BLaER1 treated with 17β-estradiol and CSF1 and Interleukin-3, amounts not matched to agents 10 nM and 100 nM (cell line): ENCODE data around the gene ANTXR2.

Experiments
- H3K27ac ChIP-seq, 11 experiments: shearing (Covaris generic); formaldehyde crosslinking; 2 replicates each; pipeline ENCODE4 v1.8.1; 2022
- H3K27me3 ChIP-seq, 11 experiments: shearing (Covaris generic); formaldehyde crosslinking; 2 replicates each; pipeline ENCODE4 v1.8.1; 2022
- H3K36me3 ChIP-seq, 11 experiments: shearing (Covaris generic); formaldehyde crosslinking; 2 replicates each; pipeline ENCODE4 v1.8.1; 2022
- H3K4me1 ChIP-seq, 10 experiments: shearing (Covaris generic); formaldehyde crosslinking; 2 replicates each; pipeline ENCODE4 v1.8.1; 2022
- H3K4me2 ChIP-seq, 11 experiments: shearing (Covaris generic); formaldehyde crosslinking; 2 replicates each; pipeline ENCODE4 v1.8.1; 2022
- H3K4me3 ChIP-seq, 10 experiments: shearing (Covaris generic); formaldehyde crosslinking; 2 replicates each; pipeline ENCODE4 v1.8.1; 2022
- H3K9ac ChIP-seq, 11 experiments: shearing (Covaris generic); formaldehyde crosslinking; 2 replicates each; pipeline ENCODE4 v1.8.1; 2022
- H3K9me3 ChIP-seq, 11 experiments: shearing (Covaris generic); formaldehyde crosslinking; replicated peaks in 1 of 11; 2 replicates each; pipeline ENCODE4 v1.8.1; 2022
- H4K20me1 ChIP-seq, 11 experiments: shearing (Covaris generic); formaldehyde crosslinking; 2 replicates each; pipeline ENCODE4 v1.8.1; 2022
- Cebpa-rat ChIP-seq, 11 experiments: shearing (Covaris generic); IDR thresholded peaks; 2 replicates each; pipeline ENCODE4 v1.8.1; 2022

The ANTXR2 gene

GRCh38 chr4:80065601-80066000, 7.4 kb downstream of the ANTXR2 start:
- Histone ChIP-seq H3K27me3 (no peaks in the 10 kb centered on the region), H3K27ac (no peak overlapping the region), H3K9me3 (peaks cover 0 to 4% (median 0%) of the 10 kb centered on the region in 11 experiments; a peak in 1 of 22 replicates), H3K4me3 (no peak overlapping the region), H3K4me1 (peaks cover under 1 to 34% (median 8%) of the 10 kb centered on the region in 10 experiments; a peak in 18 of 20 replicates), H3K4me2 (no peak overlapping the region), H4K20me1 (peaks cover 0 to 55% (median 0%) of the 10 kb centered on the region in 11 experiments; a peak in 6 of 22 replicates), H3K36me3 (peaks cover 0 to 95% (median 76%) of the 10 kb centered on the region in 11 experiments; a peak in 17 of 22 replicates), H3K9ac (no peak overlapping the region)
- no peak for TF ChIP-seq Cebpa-rat (IDR thresholded peaks at IDR 0.05)

GRCh38 chr4:80062527-80062926, 10.5 kb downstream of the ANTXR2 start:
- peaks cover 0 to 81% (median 49%) of the 10 kb centered on the region in 11 experiments; a peak in 17 of 22 replicates for H3K36me3 ChIP-seq

GRCh38 chr4:80060804-80061203, 12.2 kb downstream of the ANTXR2 start:
- no peaks in the 10 kb centered on the region for H3K27me3 ChIP-seq
- H3K4me3 ChIP-seq: no peak overlapping the region
- TF ChIP-seq Cebpa-rat (IDR thresholded peaks at IDR 0.05): no peak
- peaks cover 12 to 33% (median 16%) of the 10 kb centered on the region in 10 experiments; a peak in 18 of 20 replicates for H3K4me1 ChIP-seq
- H4K20me1 ChIP-seq: peaks cover 0 to 31% (median 0%) of the 10 kb centered on the region in 11 experiments; a peak in 3 of 22 replicates
- peak overlapping the region in 2 of 11 experiments; percentile 28 to 44; a peak in 2 of 22 replicates for H3K27ac ChIP-seq
- H3K9ac ChIP-seq: no peak overlapping the region
- H3K36me3 ChIP-seq: peaks cover 0 to 77% (median 39%) of the 10 kb centered on the region in 11 experiments; a peak in 14 of 22 replicates
- 0 out of 22 replicates have a peak overlapping the region, but pooled peaks of 2 of the 11 experiments have one; percentile 6 for H3K4me2 ChIP-seq
- peaks cover 0 to 4% (median 0%) of the 10 kb centered on the region in 11 experiments; a peak in 1 of 22 replicates for H3K9me3 ChIP-seq

More at GRCh38 chr4:80062527-80062926, 10.5 kb downstream of the ANTXR2 start:
- Histone ChIP-seq H3K4me3 (no peak overlapping the region), H3K27me3 (no peaks in the 10 kb centered on the region), H3K27ac (no peak overlapping the region), H3K4me2 (no peak overlapping the region), H4K20me1 (peaks cover 0 to 34% (median 0%) of the 10 kb centered on the region in 11 experiments; a peak in 4 of 22 replicates), H3K9me3 (peaks cover 0 to 4% (median 0%) of the 10 kb centered on the region in 11 experiments; a peak in 1 of 22 replicates), H3K4me1 (peaks cover 12 to 28% (median 16%) of the 10 kb centered on the region in 10 experiments; a peak in 18 of 20 replicates), H3K9ac (no peak overlapping the region)
- TF ChIP-seq Cebpa-rat (IDR thresholded peaks at IDR 0.05): no peak

- peaks cover 12 to 37% (median 16%) of the 10 kb centered on the region in 10 experiments; a peak in 18 of 20 replicates for H3K4me1 ChIP-seq
- H3K27ac ChIP-seq: peak overlapping the region in 9 of 11 experiments; percentile 43 to 95 (median 73); a peak in 16 of 22 replicates
- H3K36me3 ChIP-seq: peaks cover 0 to 77% (median 37%) of the 10 kb centered on the region in 11 experiments; a peak in 15 of 22 replicates
- no peak for TF ChIP-seq Cebpa-rat (IDR thresholded peaks at IDR 0.05)
- no peak overlapping the region for H3K4me3 ChIP-seq
- no peaks in the 10 kb centered on the region for H3K27me3 ChIP-seq
- peak overlapping the region in 6 of 11 experiments; percentile 24 to 84 (median 57); a peak in 9 of 22 replicates for H3K9ac ChIP-seq
- no peaks in the 10 kb centered on the region for H3K9me3 ChIP-seq
- peak overlapping the region; percentile 19 to 77 (median 44); a peak in 19 of 22 replicates for H3K4me2 ChIP-seq
- H4K20me1 ChIP-seq: peaks cover 0 to 15% (median 0%) of the 10 kb centered on the region in 11 experiments; a peak in 3 of 22 replicates
Measured at GRCh38 chr4:80058740-80059139, 14.3 kb downstream of the ANTXR2 start.

- TF ChIP-seq Cebpa-rat (IDR thresholded peaks at IDR 0.05): no peak
- Histone ChIP-seq H3K36me3 (peaks cover 0 to 83% (median 51%) of the 10 kb centered on the region in 11 experiments; a peak in 15 of 22 replicates), H3K4me1 (peaks cover 10 to 47% (median 15%) of the 10 kb centered on the region in 10 experiments; a peak in 18 of 20 replicates), H3K27me3 (no peaks in the 10 kb centered on the region), H3K9ac (peak overlapping the region in 1 of 11 experiments; percentile 6; a peak in 1 of 22 replicates), H3K4me2 (no peak overlapping the region), H3K27ac (no peak overlapping the region), H3K4me3 (no peak overlapping the region), H3K9me3 (no peaks in the 10 kb centered on the region), H4K20me1 (peaks cover 0 to 2% (median 0%) of the 10 kb centered on the region in 11 experiments; a peak in 2 of 22 replicates)
Measured at GRCh38 chr4:80054375-80054774, 18.7 kb downstream of the ANTXR2 start.

GRCh38 chr4:80053140-80053910, 19.7 kb downstream of the ANTXR2 start:
- H3K9me3 ChIP-seq: no peaks in the 10 kb centered on the region
- peaks cover 0 to 93% (median 54%) of the 10 kb centered on the region in 11 experiments; a peak in 15 of 22 replicates for H3K36me3 ChIP-seq
- no peaks in the 10 kb centered on the region for H3K27me3 ChIP-seq
- no peak overlapping the region for H3K27ac ChIP-seq
- 0 out of 22 replicates have a peak overlapping the region, but pooled peaks of 1 of the 11 experiments have one; percentile 6 for H3K9ac ChIP-seq
- peaks cover 2 to 48% (median 6%) of the 10 kb centered on the region in 10 experiments; a peak in 18 of 20 replicates for H3K4me1 ChIP-seq
- no peaks in the 10 kb centered on the region; a peak in 2 of 22 replicates for H4K20me1 ChIP-seq
- H3K4me3 ChIP-seq: no peak overlapping the region
- no peak overlapping the region for H3K4me2 ChIP-seq
- TF ChIP-seq Cebpa-rat (IDR thresholded peaks at IDR 0.05): no peak

- H3K27me3 ChIP-seq: no peaks in the 10 kb centered on the region
- H3K4me1 ChIP-seq: peaks cover 0 to 58% (median 3%) of the 10 kb centered on the region in 10 experiments; a peak in 9 of 20 replicates
- H3K9me3 ChIP-seq: no peaks in the 10 kb centered on the region
- peak overlapping the region in 1 of 11 experiments; percentile 14; a peak in 1 of 22 replicates for H3K27ac ChIP-seq
- H3K9ac ChIP-seq: no peak overlapping the region
- H3K36me3 ChIP-seq: peaks cover 0 to 82% (median 50%) of the 10 kb centered on the region in 11 experiments; a peak in 15 of 22 replicates
- H3K4me3 ChIP-seq: no peak overlapping the region
- H4K20me1 ChIP-seq: no peaks in the 10 kb centered on the region
- TF ChIP-seq Cebpa-rat (IDR thresholded peaks at IDR 0.05): no peak
- H3K4me2 ChIP-seq: peak overlapping the region in 5 of 11 experiments; percentile 15 to 37 (median 16); a peak in 5 of 22 replicates
Measured at GRCh38 chr4:80049813-80050534, 23.1 kb downstream of the ANTXR2 start.

- no peaks in the 10 kb centered on the region for H3K9me3 ChIP-seq
- no peak for TF ChIP-seq Cebpa-rat (IDR thresholded peaks at IDR 0.05)
- no peak overlapping the region for H3K4me3 ChIP-seq
- 0 out of 22 replicates have a peak overlapping the region, but pooled peaks of 1 of the 11 experiments have one; percentile 14 for H3K27ac ChIP-seq
- peaks cover 0 to 79% (median 47%) of the 10 kb centered on the region in 11 experiments; a peak in 15 of 22 replicates for H3K36me3 ChIP-seq
- no peaks in the 10 kb centered on the region for H3K27me3 ChIP-seq
- H3K9ac ChIP-seq: no peak overlapping the region
- H3K4me2 ChIP-seq: peak overlapping the region in 5 of 11 experiments; percentile 15 to 37 (median 16); a peak in 6 of 22 replicates
- H3K4me1 ChIP-seq: peaks cover 0 to 62% (median 3%) of the 10 kb centered on the region in 10 experiments; a peak in 9 of 20 replicates
- no peaks in the 10 kb centered on the region for H4K20me1 ChIP-seq
Measured at GRCh38 chr4:80049402-80049801, 23.6 kb downstream of the ANTXR2 start.
